Sigmoid colon (tissue), 7 donors: ENCODE measurements around the gene LEKR1. TPM values are rescaled to one million over a fixed set of nuclear protein-coding genes. Genes with fewer than 3 reads are reported as not detected.
"Not testable (repeated sequence)": the region's sequence is repeated elsewhere in the genome, so short reads cannot be mapped to it uniquely, and the experiment has no call there.

Source experiments
- DNase-seq: peaks from one replicate; pipeline ENCODE4 v3.0.0-alpha.2; 2019
- H3K27ac ChIP-seq, 4 donors: fragments of 200-600 bp; sonication (generic); one replicate each; pipeline ENCODE4 v1.5.1; 2016 to 2019; ENCODE audit warnings: mild to moderate bottlenecking in 1 of 4
- H3K27me3 ChIP-seq, 3 donors: fragments of 200-600 bp; sonication (generic); one replicate each; pipeline ENCODE4 v1.5.1; 2019; ENCODE audit warnings: mild to moderate bottlenecking in 1 of 3
- H3K36me3 ChIP-seq, 4 donors: fragments of 200-600 bp; sonication (generic); one replicate each; pipeline ENCODE4 v1.5.1; 2016 to 2019
- H3K4me1 ChIP-seq, 4 donors: fragments of 200-600 bp; sonication (generic); one replicate each; pipeline ENCODE4 v1.5.1; 2017 to 2019
- H3K4me3 ChIP-seq, 4 donors: fragments of 200-600 bp; sonication (generic); one replicate each; pipeline ENCODE4 v1.5.1; 2017 to 2019; ENCODE audit warnings: mild to moderate bottlenecking in 2 of 4, moderate library complexity in 1 of 4
- H3K9me3 ChIP-seq, 4 donors: fragments of 200-600 bp in 3 of 4; sonication (generic) in 3 of 4; one replicate each; pipeline versions ENCODE4 v1.5.1 to v1.6.1; 2013 to 2019
- CTCF ChIP-seq, 4 experiments: fragments of 450-650 bp in 3 of 4; fragments of 200-600 bp in 1 of 4; IDR thresholded peaks; one replicate each; pipeline ENCODE4 v1.5.1; 2016 to 2019; ENCODE audit warnings: antibody characterized with exemption in 4 of 4, mild to moderate bottlenecking in 3 of 4, moderate library complexity in 2 of 4
- EP300 ChIP-seq, 4 donors: sonication (generic); formaldehyde crosslinking; IDR thresholded peaks; one replicate each; pipeline ENCODE4 v1.6.1; 2017; ENCODE audit warnings: antibody characterized with exemption in 4 of 4
- POLR2A ChIP-seq, 2 donors: fragments of 450-650 bp; IDR thresholded peaks; one replicate each; pipeline ENCODE4 v1.6.1; 2016; ENCODE audit warnings: antibody characterized with exemption in 2 of 2, mild to moderate bottlenecking in 2 of 2, moderate library complexity in 2 of 2
- POLR2AphosphoS5 ChIP-seq, 4 donors: sonication (generic); formaldehyde crosslinking; IDR thresholded peaks; one replicate each; pipeline ENCODE4 v1.6.1; 2017; ENCODE audit warnings: antibody characterized with exemption in 4 of 4
- WGBS, 2 donors: extraction: QIAGEN DNeasy Blood & Tissue Kit; methylation state at CpG; one replicate each; pipeline ENCODE4 v1.1.7; 2013; 5-methylcytosine and 5-hydroxymethylcytosine counted together
- intact Hi-C: fragments of 100-400 bp; cut with DNase I; formaldehyde crosslinking; loops from one replicate; pipeline ENCODE4 v1.15.1; 2023
- polyA plus RNA-seq, 3 donors: library from polyadenylated mRNA; stranded (reverse); fragments of 200-250 nt; gene quantifications; one replicate each; pipeline ENCODE4 v1.2.3, GENCODE V29; 2013
- total RNA-seq, 4 donors: library from RNA; depleted of rRNA; stranded (reverse); fragments of >200 nt; gene quantifications; one replicate each; pipeline ENCODE4 v1.1.0, GENCODE V29; 2016
- donor health status: healthy with polysubstance abuse.
- donor health status: Bipolar disorder and iron deficiency.
- donor health status: healthy.

Gene LEKR1
- total and polyA plus RNA-seq, 7 donors, result 0.36 to 1.7 (median 0.70) TPM; not detected in 1

GRCh38 chr3:156795890-156796481, 30.2 kb upstream of the LEKR1 start:
- no peak overlapping the region for H3K27ac ChIP-seq
- H3K36me3 ChIP-seq, result no peaks in the 10 kb centered on the region
- H3K9me3 ChIP-seq, result peaks cover 0 to 4% (median 0%) of the 10 kb centered on the region in 4 donors
- no peaks in the 10 kb centered on the region for H3K4me1 ChIP-seq
- H3K27me3 ChIP-seq, result no peaks in the 10 kb centered on the region
- no peak overlapping the region for H3K4me3 ChIP-seq
- intact Hi-C loops, result no loop called here
- no peak for TF ChIP-seq POLR2AphosphoS5 (IDR thresholded peaks at IDR 0.05)
- no peak for TF ChIP-seq CTCF (IDR thresholded peaks at IDR 0.05)
- no peak for TF ChIP-seq EP300 (IDR thresholded peaks at IDR 0.05)
- no peak for TF ChIP-seq POLR2A (IDR thresholded peaks at IDR 0.05)
- no peak for DNase-seq

DNA sequence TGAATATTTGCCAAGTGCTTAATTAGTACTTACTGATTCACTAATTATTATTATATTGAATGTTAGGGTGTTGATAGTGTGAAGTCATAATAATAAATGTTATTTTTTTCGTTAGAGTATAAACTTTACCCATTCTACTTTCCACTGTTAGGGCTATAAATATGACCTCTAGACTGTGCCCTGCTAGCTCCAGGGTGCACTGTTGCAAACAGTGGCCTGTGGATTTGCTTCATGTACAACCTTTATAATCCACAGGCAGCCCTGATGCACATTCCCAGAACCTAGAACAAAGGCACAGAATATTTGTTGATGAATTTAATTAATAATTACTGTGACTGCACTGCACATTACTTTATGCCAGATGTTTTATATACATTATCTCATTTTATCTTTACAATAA, 28.8 kb upstream of the LEKR1 start:
- intact Hi-C loops, result no loop called here
- DNase-seq, result no peak
- H3K27ac ChIP-seq, result no peak overlapping the region
- H3K36me3 ChIP-seq, result no peaks in the 10 kb centered on the region
- H3K4me1 ChIP-seq, result no peaks in the 10 kb centered on the region
- H3K4me3 ChIP-seq, result no peak overlapping the region
- H3K9me3 ChIP-seq, result peaks cover 0 to 4% (median 0%) of the 10 kb centered on the region in 4 donors
- H3K27me3 ChIP-seq, result no peaks in the 10 kb centered on the region
- no peak for TF ChIP-seq POLR2AphosphoS5 (IDR thresholded peaks at IDR 0.05)
- no peak for TF ChIP-seq EP300 (IDR thresholded peaks at IDR 0.05)
- no peak for TF ChIP-seq POLR2A (IDR thresholded peaks at IDR 0.05)
- TF ChIP-seq CTCF (IDR thresholded peaks at IDR 0.05), result no peak
- WGBS, 2 donors, result 40 to 62% methylated on average over 1 of the region's 1 CpG

- DNase-seq, H3K4me3 ChIP-seq, H3K27ac ChIP-seq, H3K9me3 ChIP-seq, H3K36me3 ChIP-seq, H3K27me3 ChIP-seq, H3K4me1 ChIP-seq, intact Hi-C loops: not testable (repeated sequence)
- 88 to 97% methylated on average over 4 of the region's 4 CpGs for whole genome bisulfite sequencing, 2 donors
Measured at GRCh38 chr3:156800287-156800686, 25.9 kb upstream of the LEKR1 start.

GRCh38 chr3:156801746-156802145, 24.4 kb upstream of the LEKR1 start:
- H3K36me3 ChIP-seq, result no peaks in the 10 kb centered on the region
- no peaks in the 10 kb centered on the region for H3K27me3 ChIP-seq
- intact Hi-C loops, result no loop called here
- H3K4me1 ChIP-seq, result no peaks in the 10 kb centered on the region
- no peak for DNase-seq
- H3K4me3 ChIP-seq, result no peak overlapping the region
- peaks cover 0 to 4% (median 0%) of the 10 kb centered on the region in 4 donors for H3K9me3 ChIP-seq
- H3K27ac ChIP-seq, result no peak overlapping the region
- WGBS, 2 donors, result 95 to 97% methylated on average over 2 of the region's 2 CpGs
- no peak for TF ChIP-seq CTCF (IDR thresholded peaks at IDR 0.05)
- no peak for TF ChIP-seq POLR2AphosphoS5 (IDR thresholded peaks at IDR 0.05)
- no peak for TF ChIP-seq POLR2A (IDR thresholded peaks at IDR 0.05)
- TF ChIP-seq EP300 (IDR thresholded peaks at IDR 0.05), result no peak

- Histone ChIP-seq H3K36me3 (no peaks in the 10 kb centered on the region), H3K27me3 (no peaks in the 10 kb centered on the region), H3K4me1 (no peaks in the 10 kb centered on the region), H3K9me3 (peaks cover 0 to 4% (median 0%) of the 10 kb centered on the region in 4 donors), H3K4me3 (no peak overlapping the region), H3K27ac (no peak overlapping the region)
- TF ChIP-seq POLR2AphosphoS5 (IDR thresholded peaks at IDR 0.05) (no peak), CTCF (IDR thresholded peaks at IDR 0.05) (no peak), POLR2A (IDR thresholded peaks at IDR 0.05) (no peak), EP300 (IDR thresholded peaks at IDR 0.05) (no peak)
- DNase-seq, result no peak
- intact Hi-C loops, result no loop called here
Measured at GRCh38 chr3:156802821-156803606, 23.1 kb upstream of the LEKR1 start.
